Mesodermal cell (in vitro differentiated cells): ENCODE measurements around the gene SRSF1.

Experiments used
- H3K27ac ChIP-seq: 2 replicates; pipeline ENCODE4 v1.7.0; 2013; ENCODE audit warnings: mild to moderate bottlenecking, low read depth, low read length, moderate library complexity; ENCODE audit not compliant: severe bottlenecking
- H3K36me3 ChIP-seq: 2 replicates; pipeline ENCODE4 v1.7.1; 2013; ENCODE audit warnings: mild to moderate bottlenecking, low read length, moderate library complexity; ENCODE audit not compliant: control insufficient read depth, insufficient read depth
- H3K4me1 ChIP-seq: one replicate; pipeline ENCODE4 v1.7.1; 2013; ENCODE audit warnings: mild to moderate bottlenecking, low read length; ENCODE audit not compliant: insufficient read depth, control insufficient read depth, poor library complexity, severe bottlenecking
- H3K4me3 ChIP-seq: 2 replicates; pipeline ENCODE4 v1.7.0; 2013; ENCODE audit warnings: low read length, control low read depth, mild to moderate bottlenecking; ENCODE audit not compliant: insufficient read depth, poor library complexity, severe bottlenecking; ENCODE audit errors: extremely low read depth
- H3K9me3 ChIP-seq: 2 replicates; pipeline ENCODE4 v1.7.1; 2013; ENCODE audit warnings: mild to moderate bottlenecking, low read length, moderate library complexity; ENCODE audit not compliant: control insufficient read depth
- WGBS, 2 experiments: methylation state at CpG; one replicate each; pipeline ENCODE4 v1.1.5; 2013; ENCODE audit warnings: missing lambda C conversion rate in 2 of 2; ENCODE audit not compliant: insufficient coverage in 2 of 2; 5-methylcytosine and 5-hydroxymethylcytosine counted together

The SRSF1 gene

GRCh38 chr17:58001461-58002124 lies 5.5 kb downstream of the SRSF1 start:
- no peaks in the 10 kb centered on the region for H3K9me3 ChIP-seq
- H3K4me3 ChIP-seq: no peak overlapping the region
- H3K4me1 ChIP-seq: peaks cover 28% of the 10 kb centered on the region
- WGBS, 2 experiments: no CpG with 5 or more reads among the region's 1 CpG
- no peak overlapping the region for H3K27ac ChIP-seq
- H3K36me3 ChIP-seq: peaks cover 81% of the 10 kb centered on the region

- H3K36me3 ChIP-seq: peaks cover 65% of the 10 kb centered on the region
- no peak overlapping the region for H3K4me3 ChIP-seq
- no peaks in the 10 kb centered on the region for H3K9me3 ChIP-seq
- H3K27ac ChIP-seq: no peak overlapping the region
- H3K4me1 ChIP-seq: peaks cover 20% of the 10 kb centered on the region
- 100% methylated on average over 1 of the region's 1 CpG; no CpG with 5 or more reads in 1 of the 2 experiments for WGBS, 2 experiments
Observed at GRCh38 chr17:57999496-58000017, 7.5 kb downstream of the SRSF1 start.

- H3K36me3 ChIP-seq: peaks cover 61% of the 10 kb centered on the region
- no peak overlapping the region for H3K27ac ChIP-seq
- no peak overlapping the region for H3K4me3 ChIP-seq
- no peaks in the 10 kb centered on the region for H3K9me3 ChIP-seq
- peaks cover 15% of the 10 kb centered on the region for H3K4me1 ChIP-seq
Observed at GRCh38 chr17:57999010-57999495, 8.0 kb downstream of the SRSF1 start.

- peaks cover 44% of the 10 kb centered on the region for H3K36me3 ChIP-seq
- 100% methylated on average over 1 of the region's 3 CpGs for WGBS, 2 experiments
- H3K4me1 ChIP-seq: peaks cover under 1% of the 10 kb centered on the region
- H3K4me3 ChIP-seq: no peak overlapping the region
- no peaks in the 10 kb centered on the region for H3K9me3 ChIP-seq
- no peak overlapping the region for H3K27ac ChIP-seq
Observed at GRCh38 chr17:57997085-57997809, 9.8 kb downstream of the SRSF1 start.

GRCh38 chr17:57995076-57995956 lies 11.7 kb downstream of the SRSF1 start:
- 72 to 73% methylated on average over 4 of the region's 4 CpGs for WGBS, 2 experiments
- H3K4me1 ChIP-seq: peaks cover 12% of the 10 kb centered on the region
- H3K27ac ChIP-seq: peak overlapping the region; percentile 37
- H3K4me3 ChIP-seq: no peak overlapping the region
- peaks cover 36% of the 10 kb centered on the region for H3K36me3 ChIP-seq
- H3K9me3 ChIP-seq: no peaks in the 10 kb centered on the region

DNA sequence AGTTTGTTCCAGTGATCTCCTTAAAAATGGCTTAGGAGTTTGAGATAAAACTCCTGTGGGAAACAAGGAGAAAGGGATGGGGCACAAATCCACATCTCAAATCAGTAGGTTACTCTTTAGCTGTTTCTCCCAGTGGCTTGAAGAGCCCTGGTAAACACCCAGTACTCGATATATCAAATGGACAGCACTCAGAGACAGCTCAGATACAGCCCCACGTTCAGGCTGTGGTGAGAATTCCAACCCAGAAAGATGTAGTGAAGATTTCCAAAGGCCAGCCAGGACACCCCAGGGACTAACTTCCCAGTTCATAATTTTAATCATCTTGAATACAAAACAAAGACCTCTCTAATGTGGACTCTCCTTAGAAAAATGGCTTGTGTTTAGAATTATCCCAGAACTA lies 12.6 kb downstream of the SRSF1 start:
- Histone ChIP-seq H3K36me3 (peaks cover 28% of the 10 kb centered on the region), H3K4me3 (no peak overlapping the region), H3K27ac (no peak overlapping the region), H3K9me3 (no peaks in the 10 kb centered on the region), H3K4me1 (peaks cover 20% of the 10 kb centered on the region)
- 83% methylated on average over 2 of the region's 2 CpGs; no CpG with 5 or more reads in 1 of the 2 experiments for WGBS, 2 experiments

- WGBS, 2 experiments: 67 to 100% methylated on average over 1 to 2 of the region's 3 CpGs
- no peak overlapping the region for H3K27ac ChIP-seq
- H3K4me1 ChIP-seq: peaks cover 27% of the 10 kb centered on the region
- peaks cover 21% of the 10 kb centered on the region for H3K36me3 ChIP-seq
- H3K9me3 ChIP-seq: no peaks in the 10 kb centered on the region
- no peak overlapping the region for H3K4me3 ChIP-seq
Observed at GRCh38 chr17:57993471-57994365, 13.3 kb downstream of the SRSF1 start.

- Histone ChIP-seq H3K9me3 (no peaks in the 10 kb centered on the region), H3K36me3 (peaks cover 4% of the 10 kb centered on the region), H3K4me3 (no peak overlapping the region), H3K4me1 (peaks cover 30% of the 10 kb centered on the region), H3K27ac (no peak overlapping the region)
Observed at GRCh38 chr17:57991537-57991936, 15.5 kb downstream of the SRSF1 start.

DNA sequence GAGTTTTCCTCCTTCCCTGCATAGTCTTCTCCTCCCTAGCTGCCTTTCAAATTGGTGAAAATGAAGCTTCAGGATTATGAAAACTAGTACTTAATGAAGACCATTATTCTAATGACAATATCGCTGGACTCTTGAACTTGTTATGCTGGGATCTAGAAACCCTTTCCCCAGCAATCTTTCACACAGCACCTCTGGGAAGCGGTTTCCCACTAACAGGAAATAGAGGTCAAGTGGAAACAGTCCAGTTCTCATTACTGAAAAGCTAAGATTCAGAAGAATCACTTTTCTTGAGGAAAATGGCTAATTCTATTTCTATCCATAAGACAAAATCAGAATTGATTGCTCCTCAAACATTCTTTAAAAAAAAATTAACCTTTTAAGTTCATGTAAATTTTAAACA lies 17.0 kb downstream of the SRSF1 start:
- no peak overlapping the region for H3K4me3 ChIP-seq
- peaks cover 7% of the 10 kb centered on the region for H3K36me3 ChIP-seq
- 100% methylated on average over 2 of the region's 2 CpGs; no CpG with 5 or more reads in 1 of the 2 experiments for WGBS, 2 experiments
- no peaks in the 10 kb centered on the region for H3K9me3 ChIP-seq
- H3K4me1 ChIP-seq: peaks cover 40% of the 10 kb centered on the region
- H3K27ac ChIP-seq: peak overlapping the region; percentile 36
